Hematopoietic multipotent progenitor cell (in vitro differentiated cells): ENCODE data around the gene PCDHGA4. TPM values are rescaled to one million over a fixed set of nuclear protein-coding genes. Genes with fewer than 3 reads are reported as not detected.
A peak's percentile ranks its signal among the peaks of the same experiment; 100 is the strongest.
"Not testable (repeated sequence)": the region's sequence is repeated elsewhere in the genome, so short reads cannot be mapped to it uniquely, and the experiment has no call there.

Experiments
- DNase-seq, 3 donors: peaks; one replicate each; pipeline ENCODE4 v3.0.0-alpha.2; 2011 to 2015; ENCODE audit warnings: low read depth in 2 of 3, low spot score in 2 of 3
- total RNA-seq: library from RNA; depleted of rRNA; stranded (reverse); fragments of >200 nt; gene quantifications from one replicate; pipeline ENCODE4 v1.2.3, GENCODE V29; 2012

PCDHGA4 gene
- total RNA-seq, 1 donor, result 0.81 TPM

GRCh38 chr5:141382469-141383294, 27.9 kb downstream of the PCDHGA4 start, which contains the start of gene PCDHGA7:
PCDHGA7 (plus strand) TSS chr5:141382742; CDS start chr5:141382900, 158 bp downstream.
- DNase-seq, result peak in 1 of 3 donors; percentile 11

DNA sequence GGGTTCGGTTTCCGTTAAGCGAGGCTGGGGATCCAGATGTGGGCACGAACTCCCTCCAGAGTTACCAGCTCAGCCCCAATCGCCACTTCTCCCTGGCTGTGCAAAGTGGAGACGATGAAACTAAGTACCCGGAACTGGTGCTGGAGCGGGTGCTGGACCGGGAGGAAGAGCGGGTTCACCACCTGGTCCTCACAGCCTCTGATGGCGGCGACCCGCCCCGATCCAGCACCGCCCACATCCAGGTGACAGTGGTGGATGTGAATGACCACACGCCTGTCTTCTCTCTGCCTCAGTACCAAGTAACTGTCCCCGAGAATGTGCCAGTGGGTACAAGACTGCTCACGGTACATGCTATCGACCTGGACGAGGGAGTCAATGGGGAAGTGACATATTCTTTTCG, 28.5 kb downstream of the PCDHGA4 start:
- no peak for DNase-seq

- DNase-seq, result no peak
Observed at GRCh38 chr5:141384471-141385267, 29.8 kb downstream of the PCDHGA4 start.

GRCh38 chr5:141387557-141388311, 32.9 kb downstream of the PCDHGA4 start, which contains the start of gene PCDHGB4:
PCDHGB4 (plus strand) TSS chr5:141387698; CDS start chr5:141387885, 187 bp downstream.
- DNase-seq, result peak in 1 of 3 donors; percentile 59

DNA sequence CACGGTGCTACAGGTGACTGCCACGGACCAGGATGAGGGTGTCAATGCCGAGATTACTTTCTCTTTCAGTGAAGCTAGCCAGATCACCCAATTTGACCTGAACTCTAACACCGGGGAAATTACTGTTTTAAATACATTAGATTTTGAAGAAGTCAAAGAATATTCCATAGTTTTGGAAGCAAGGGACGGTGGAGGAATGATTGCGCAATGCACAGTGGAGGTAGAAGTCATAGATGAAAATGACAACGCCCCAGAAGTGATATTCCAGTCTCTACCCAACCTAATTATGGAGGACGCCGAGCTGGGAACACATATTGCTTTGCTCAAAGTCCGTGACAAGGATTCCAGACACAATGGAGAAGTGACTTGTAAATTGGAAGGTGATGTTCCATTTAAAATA, 33.8 kb downstream of the PCDHGA4 start:
- DNase-seq, result no peak

DNA sequence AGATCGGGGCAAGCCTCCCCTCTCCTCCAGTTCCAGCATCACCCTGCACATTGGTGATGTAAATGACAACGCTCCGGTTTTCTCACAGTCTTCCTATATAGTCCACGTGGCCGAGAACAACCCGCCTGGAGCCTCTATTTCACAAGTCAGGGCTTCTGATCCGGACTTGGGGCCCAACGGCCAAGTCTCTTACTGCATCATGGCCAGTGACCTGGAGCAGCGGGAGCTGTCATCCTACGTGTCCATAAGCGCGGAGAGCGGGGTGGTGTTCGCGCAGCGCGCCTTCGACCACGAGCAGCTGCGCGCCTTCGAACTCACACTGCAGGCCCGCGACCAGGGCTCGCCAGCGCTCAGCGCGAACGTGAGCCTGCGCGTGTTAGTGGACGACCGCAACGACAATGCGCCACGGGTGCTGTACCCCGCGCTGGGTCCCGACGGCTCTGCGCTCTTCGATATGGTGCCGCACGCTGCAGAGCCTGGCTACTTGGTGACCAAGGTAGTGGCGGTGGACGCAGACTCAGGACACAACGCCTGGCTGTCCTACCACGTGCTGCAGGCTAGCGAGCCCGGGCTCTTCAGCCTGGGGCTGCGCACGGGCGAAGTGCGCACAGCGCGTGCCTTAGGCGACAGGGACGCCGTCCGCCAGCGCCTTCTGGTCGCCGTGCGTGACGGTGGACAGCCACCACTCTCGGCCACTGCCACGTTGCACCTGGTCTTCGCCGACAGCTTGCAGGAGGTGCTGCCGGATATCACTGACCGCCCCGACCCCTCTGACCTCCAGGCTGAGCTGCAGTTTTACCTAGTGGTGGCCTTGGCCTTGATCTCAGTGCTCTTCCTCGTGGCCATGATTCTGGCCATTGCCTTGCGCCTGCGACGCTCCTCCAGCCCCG, 34.6 kb downstream of the PCDHGA4 start:
- no peak for DNase-seq

DNA sequence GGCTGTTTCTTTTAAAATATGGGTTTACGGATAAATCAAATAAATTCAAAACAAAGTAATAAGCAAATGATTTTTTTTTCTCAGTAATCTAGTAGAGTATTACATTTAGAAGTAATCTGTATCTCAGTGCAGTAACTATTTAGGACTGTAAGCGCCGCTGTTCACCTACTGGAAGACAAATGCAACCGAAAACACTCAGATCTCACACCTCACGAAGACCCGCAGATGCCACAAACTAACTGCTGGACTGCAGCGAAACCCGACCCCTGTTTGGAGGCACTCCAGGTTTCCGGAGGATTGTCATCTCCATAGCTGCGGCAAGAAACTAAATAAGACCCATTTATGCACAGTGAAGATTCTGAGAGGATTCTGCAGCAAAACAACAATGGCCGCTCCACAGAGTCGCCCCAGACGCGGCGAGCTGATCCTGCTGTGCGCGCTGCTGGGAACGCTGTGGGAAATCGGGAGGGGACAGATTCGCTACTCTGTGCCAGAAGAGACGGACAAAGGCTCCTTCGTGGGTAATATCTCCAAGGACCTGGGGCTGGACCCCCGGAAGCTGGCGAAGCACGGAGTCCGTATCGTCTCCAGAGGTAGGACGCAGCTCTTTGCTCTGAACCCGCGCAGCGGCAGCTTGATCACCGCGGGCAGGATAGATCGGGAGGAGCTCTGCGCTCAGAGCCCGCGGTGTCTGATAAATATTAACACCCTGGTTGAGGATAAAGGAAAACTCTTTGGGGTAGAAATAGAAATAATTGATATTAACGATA, 37.8 kb downstream of the PCDHGA4 start, which contains the start of gene PCDHGA8:
TSS of gene PCDHGA8 (plus strand) at position 205 of the 770 bp plus-strand sequence. CDS start at position 386, 181 bp downstream.
- no peak for DNase-seq

GRCh38 chr5:141393267-141393666, 38.4 kb downstream of the PCDHGA4 start:
- DNase-seq, result no peak

DNA sequence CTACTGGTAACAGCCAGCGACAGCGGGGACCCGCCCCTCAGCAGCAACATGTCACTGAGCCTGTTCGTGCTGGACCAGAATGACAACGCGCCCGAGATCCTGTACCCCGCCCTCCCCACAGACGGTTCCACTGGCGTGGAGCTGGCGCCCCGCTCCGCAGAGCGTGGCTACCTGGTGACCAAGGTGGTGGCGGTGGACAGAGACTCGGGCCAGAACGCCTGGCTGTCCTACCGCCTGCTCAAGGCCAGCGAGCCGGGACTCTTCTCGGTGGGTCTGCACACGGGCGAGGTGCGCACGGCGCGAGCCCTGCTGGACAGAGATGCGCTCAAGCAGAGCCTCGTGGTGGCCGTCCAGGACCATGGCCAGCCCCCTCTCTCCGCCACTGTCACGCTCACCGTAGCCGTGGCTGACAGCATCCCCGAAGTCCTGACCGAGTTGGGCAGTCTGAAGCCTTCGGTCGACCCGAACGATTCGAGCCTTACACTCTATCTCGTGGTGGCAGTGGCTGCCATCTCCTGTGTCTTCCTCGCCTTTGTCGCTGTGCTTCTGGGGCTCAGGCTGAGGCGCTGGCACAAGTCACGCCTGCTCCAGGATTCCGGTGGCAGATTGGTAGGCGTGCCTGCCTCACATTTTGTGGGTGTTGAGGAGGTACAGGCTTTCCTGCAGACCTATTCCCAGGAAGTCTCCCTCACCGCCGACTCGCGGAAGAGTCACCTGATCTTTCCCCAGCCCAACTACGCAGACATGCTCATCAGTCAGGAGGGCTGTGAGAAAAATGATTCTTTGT, 39.8 kb downstream of the PCDHGA4 start:
- DNase-seq, result not testable (repeated sequence)

DNA sequence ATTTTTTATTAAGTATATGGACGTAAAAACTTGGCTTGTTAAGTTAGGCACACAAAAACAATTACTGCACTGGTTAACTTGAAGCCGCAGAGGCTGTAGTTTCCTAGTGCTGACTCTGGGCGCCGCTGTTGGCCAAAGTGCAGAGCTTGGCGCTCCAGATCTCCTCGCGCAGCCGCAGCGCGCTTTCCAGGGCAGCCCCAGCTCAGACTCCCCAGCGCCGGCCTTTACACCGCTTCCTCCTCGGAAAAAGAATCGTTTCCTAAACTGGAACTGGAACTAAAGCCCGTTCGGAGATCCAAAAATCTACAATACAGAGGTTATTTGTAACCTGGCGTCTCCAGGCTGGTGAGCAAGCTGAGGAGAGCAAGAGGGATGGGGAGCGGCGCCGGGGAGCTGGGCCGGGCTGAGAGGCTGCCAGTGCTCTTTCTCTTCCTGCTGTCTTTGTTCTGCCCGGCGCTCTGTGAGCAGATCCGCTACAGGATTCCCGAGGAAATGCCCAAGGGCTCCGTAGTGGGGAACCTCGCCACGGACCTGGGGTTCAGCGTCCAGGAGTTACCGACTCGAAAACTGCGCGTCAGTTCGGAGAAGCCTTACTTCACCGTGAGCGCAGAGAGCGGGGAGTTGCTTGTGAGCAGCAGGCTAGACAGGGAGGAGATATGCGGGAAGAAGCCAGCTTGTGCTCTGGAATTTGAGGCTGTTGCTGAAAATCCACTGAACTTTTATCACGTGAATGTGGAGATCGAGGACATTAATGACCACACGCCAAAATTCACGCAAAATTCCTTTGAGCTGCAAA, 43.1 kb downstream of the PCDHGA4 start, which contains the start of gene PCDHGB5:
TSS of gene PCDHGB5 (plus strand) at position 192 of the 796 bp plus-strand sequence. CDS start at position 373, 181 bp downstream.
- DNase-seq, result peak in 1 of 3 donors; percentile 66

GRCh38 chr5:141398608-141399007, 43.8 kb downstream of the PCDHGA4 start:
- DNase-seq, result no peak

DNA sequence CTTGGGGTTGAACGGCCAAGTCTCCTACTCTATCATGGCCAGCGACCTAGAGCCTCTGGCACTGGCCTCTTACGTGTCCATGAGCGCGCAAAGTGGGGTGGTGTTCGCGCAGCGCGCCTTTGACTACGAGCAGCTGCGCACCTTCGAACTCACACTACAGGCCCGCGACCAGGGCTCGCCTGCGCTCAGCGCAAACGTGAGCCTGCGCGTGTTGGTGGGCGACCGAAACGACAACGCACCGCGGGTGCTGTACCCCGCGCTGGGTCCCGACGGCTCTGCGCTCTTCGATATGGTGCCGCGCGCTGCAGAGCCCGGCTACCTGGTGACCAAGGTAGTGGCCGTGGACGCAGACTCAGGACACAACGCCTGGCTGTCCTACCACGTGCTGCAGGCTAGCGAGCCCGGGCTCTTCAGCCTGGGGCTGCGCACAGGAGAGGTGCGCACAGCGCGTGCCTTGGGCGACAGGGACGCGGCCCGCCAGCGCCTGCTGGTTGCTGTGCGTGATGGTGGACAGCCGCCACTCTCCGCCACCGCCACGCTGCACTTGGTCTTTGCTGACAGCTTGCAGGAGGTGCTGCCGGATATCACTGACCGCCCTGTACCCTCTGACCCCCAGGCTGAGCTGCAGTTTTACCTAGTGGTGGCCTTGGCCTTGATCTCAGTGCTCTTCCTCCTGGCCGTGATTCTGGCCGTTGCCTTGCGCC, 44.9 kb downstream of the PCDHGA4 start:
- DNase-seq, result no peak

- DNase-seq, result no peak
Observed at GRCh38 chr5:141402553-141403243, 47.9 kb downstream of the PCDHGA4 start, which contains the start of gene PCDHGA9. PCDHGA9 (plus strand) TSS chr5:141402778; CDS start chr5:141402953, 175 bp downstream.

DNA sequence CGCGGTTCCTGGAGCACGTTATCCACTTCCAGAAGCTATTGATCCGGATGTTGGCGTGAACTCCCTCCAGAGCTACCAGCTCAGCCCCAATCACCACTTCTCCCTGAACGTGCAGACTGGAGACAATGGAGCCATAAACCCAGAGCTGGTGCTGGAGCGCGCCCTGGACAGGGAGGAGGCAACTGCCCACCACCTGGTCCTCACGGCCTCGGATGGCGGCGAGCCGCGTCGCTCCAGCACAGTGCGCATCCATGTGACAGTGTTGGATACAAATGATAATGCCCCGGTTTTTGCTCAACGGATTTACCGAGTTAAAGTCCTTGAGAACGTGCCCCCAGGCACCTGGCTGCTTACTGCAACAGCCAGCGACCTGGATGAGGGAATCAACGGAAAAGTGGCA, 48.6 kb downstream of the PCDHGA4 start:
- DNase-seq, result no peak
